T47D (cell line): ENCODE data around the gene MZB1.
"Not testable (repeated sequence)": the region's sequence is repeated elsewhere in the genome, so short reads cannot be mapped to it uniquely, and the experiment has no call there.

Experiments
- DNase-seq, 2 experiments: peaks; one replicate each; pipeline versions ENCODE4 v3.0.0 to v3.0.0-alpha.2; 2011 to 2012; ENCODE audit warnings: low read depth in 1 of 2, low spot score in 1 of 2
- JUND ChIP-seq: IDR thresholded peaks from 2 replicates; pipeline ENCODE4 v1.6.1; 2012; ENCODE audit warnings: low read depth
- in situ Hi-C: cut with HindIII; loops from 2 replicates; pipeline ENCODE4 v1.10.0; 2016; ENCODE audit warnings: low sequenced_read_pairs, low pct_unique_long_range_greater_than_20kb

MZB1 gene

GRCh38 chr5:139394123-139394653 is 4.5 kb upstream of the MZB1 start:
- no peak for TF ChIP-seq JUND
- DNase-seq = no peak
- in situ Hi-C loops = no loop called here

DNA sequence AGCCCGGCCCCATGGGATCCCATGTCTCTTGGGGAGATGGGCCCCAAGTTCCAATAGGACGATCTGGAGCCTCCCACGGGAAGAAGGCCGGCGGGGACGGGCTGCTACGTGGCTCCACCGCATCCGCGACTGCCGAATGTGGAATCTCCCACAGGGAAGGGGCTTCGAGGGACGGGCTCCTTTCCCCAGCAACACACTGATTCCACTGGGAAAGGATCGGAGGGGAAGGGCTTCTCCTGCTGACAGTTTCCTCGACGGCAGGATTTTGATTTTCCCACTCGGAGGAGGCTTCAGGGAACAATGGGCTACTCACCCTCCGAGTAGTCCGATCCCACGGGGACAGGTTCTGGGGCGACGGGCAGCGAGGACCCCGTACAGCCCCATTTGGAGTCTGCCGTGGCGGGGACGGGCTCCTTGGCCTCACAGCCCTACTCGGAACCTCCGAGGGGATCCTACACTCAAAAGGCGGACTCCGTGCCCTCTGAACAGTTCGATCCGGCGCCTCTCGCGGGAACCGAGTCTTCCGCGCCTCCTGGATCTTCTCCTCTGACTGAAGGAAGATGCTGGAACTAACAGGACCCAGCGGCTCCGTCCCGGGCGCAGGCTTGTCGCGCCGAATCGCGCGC is 3.9 kb upstream of the MZB1 start:
- DNase-seq = no peak
- no peak for TF ChIP-seq JUND
- in situ Hi-C loops = no loop called here

DNA sequence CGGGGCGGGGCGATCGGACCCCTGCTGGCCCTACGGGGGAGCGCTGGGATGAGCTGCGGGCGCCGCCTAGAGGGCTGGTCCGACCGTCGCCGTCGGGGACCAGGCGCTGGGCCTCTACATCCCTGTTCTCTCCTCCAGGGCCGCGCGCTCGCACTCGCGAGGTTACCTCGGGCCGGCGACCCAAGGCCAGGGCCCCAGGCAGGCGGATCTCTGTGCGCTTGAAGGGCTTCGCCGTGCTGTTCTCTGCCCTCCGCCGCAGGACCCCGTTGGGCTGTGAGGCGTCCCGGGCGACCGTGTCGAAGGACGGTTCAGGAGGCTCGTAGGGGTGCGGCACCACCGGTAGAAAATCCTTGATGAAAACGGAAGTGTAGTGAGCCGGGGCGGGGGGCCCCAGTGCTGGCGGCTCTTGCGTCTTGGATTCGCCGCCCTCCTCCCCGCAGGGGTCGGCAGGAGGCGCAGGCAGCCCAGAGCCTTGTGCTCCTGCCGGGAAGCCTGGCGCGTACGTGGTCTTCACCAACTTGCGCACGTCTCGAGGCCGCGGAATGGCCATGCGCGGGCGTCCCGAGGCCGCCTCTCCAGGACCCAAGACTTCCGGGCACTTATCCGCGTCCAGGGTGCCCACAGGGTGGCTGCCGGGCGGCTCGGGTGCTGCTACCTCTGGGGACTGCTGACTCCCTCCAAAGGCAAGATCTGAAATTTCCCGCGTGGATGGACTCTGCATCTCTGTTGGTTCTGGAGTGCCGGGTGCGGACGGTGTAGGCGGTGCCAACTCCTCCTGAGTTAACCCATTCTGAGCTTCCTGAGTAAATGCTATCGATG is 3.2 kb upstream of the MZB1 start:
- in situ Hi-C loops = no loop called here

DNA sequence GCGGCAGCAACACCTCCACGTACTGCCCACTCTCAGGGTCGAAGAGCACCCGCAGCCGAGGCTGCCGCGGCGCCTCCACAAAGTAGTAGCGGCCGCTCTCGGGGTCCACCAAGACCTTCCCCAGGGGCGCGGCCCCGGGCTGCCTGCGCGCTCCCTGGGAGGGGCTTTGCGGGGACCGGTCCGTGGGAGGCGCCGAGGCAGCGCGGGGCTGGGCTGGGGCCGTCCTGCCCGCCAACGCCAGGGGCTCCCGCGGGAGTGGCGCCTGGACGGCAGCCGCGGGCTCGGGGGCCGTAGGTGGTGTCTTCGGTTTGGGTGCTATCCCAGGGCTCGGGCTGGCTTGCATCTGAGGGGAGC is 2.6 kb upstream of the MZB1 start:
- no peak for DNase-seq
- in situ Hi-C loops = no loop called here
- no peak for TF ChIP-seq JUND

More for the DNA sequence above, 3.2 kb upstream of the MZB1 start:
- no peak for DNase-seq
- no peak for TF ChIP-seq JUND

DNA sequence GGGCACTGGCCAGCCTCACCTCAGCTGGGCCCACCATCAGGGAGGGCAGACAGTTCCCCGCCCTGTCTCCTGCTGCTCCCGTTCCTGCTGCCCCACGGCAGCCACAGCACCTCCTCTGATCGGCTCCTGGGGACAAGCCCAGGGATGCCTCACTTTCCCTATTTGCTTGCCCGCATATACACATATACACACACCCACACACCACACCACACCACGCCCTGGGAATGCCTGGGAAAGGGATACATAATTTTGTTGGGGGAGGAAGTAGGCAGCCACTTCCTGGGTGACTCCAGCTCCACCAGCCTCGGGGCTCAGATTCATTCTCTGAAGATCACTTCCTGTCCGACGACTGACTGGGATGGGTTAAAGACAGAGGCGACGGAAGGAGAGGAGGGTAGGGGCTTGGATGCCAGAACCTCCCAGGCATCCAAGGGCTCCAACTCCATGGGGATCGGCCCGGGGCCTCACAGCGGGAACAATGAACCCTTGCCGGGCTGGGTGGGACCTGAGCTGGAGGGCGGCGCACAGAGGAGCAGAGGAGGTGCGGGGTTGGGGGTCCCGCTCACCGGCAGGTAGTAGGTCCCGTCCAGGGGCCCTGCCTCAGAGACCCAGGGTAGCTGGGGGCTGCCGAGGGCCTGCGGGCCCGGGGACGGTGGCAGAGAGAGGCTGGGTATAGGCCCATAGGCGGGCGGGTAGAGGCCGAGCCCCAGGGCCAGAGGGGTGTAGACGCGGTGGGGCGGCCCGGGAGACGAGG is 2.0 kb upstream of the MZB1 start:
- DNase-seq = peak in 1 of 2 experiments; percentile 65
- in situ Hi-C loops = no loop called here

DNA sequence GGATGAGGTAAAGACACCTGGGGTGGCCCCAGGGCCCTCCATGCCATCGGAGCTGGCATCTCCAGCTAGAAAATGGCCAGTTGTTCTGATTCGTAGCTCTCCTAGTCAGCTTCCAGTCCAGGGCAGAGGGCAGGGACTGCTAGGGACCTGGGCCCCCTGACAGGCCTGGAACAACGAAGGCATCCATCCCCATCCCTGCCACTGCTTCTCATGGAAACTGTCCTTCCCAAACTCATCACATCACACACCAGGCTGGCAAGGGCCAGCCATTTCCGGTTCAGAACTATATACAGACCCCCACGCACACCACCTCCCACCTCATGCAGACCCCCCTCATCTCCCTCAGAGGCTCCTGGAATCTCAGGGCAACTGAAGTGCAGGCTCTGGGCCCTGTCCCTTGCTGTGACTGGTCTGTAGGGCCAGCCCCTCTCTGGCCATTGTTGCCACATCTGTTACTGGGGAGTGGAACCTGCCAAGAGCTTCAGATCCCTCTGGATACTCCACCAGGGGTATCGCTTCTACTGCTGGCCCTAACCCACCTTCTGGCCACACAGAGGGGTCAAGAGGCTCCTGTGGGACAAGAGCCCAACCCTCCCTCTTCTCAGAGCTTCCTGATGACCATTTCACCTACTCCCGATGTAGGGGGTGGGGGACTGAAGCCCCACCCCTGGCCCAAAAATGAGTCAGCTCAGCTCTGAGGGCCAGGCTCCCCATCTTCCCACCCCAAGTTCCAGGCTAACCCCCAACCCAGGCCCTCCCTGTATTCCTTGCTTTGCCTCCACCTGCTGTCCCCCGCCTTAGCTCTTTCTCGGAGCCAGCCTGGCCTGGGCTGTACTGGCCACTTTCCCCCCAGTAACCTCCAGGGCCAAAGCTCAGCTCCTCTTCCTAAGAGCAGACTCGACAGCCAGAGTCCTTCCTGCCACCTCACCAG is 1.2 kb upstream of the MZB1 start:
- no peak for TF ChIP-seq JUND
- in situ Hi-C loops = no loop called here
- DNase-seq = no peak

More for the DNA sequence above, 2.0 kb upstream of the MZB1 start:
- no peak for TF ChIP-seq JUND

DNA sequence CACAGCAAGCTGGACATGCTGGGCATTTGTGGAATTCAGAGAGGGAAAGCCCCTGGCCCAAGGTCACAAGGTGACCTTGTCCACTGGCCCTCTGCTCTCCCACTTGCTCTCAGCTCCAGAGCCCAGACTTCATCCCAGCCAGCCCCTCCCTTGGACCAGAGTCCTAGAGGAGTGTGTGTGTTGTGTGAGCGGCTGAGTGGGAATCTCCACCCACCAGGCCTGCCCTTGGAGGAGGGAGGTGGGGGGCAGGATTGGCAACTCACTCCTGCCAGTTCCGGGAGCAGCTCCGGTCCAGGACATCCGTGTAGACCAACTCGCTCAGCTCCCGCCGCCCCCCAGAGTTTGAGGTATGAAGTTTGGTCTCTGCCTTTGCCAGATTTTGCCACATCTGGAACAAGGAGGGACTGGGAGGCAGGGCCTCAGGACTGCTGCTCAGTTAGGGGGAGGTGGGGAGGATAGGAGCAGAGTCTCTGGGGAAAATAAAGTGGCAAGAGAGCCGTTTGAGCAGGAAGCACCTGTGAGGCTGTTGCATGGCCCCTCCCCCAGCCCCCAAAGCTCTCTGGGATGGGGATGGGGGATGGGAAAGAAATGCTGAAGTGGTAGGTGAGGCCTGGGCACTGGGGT is 1.4 kb downstream of the MZB1 start:
- TF ChIP-seq JUND = no peak; the same call in 1 of the 2 replicates
- DNase-seq = peak; percentile 96 to 97
- in situ Hi-C loops = no loop called here

GRCh38 chr5:139387611-139388197 is 2.0 kb downstream of the MZB1 start:
- TF ChIP-seq JUND = no peak
- DNase-seq = no peak
- in situ Hi-C loops = no loop called here

DNA sequence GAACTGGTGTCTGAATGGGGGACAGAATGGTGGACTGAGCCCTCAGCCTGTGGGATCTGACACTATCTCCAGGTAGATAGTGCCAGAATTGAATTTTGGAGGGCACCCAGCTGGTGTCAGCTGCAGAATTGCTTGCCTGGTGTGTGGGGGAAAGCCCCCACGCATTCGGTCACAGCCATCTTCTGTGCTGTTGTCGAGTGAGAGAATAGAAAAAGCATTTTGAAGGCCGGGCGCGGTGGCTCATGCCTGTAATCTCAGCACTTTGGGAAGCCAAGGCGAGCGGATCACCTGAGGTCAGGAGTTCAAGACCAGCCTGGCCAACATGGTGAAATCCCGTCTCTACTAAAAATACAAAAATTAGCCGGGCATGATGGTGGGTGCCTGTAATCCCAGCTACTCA is 2.8 kb downstream of the MZB1 start:
- in situ Hi-C loops, DNase-seq: not testable (repeated sequence)

DNA sequence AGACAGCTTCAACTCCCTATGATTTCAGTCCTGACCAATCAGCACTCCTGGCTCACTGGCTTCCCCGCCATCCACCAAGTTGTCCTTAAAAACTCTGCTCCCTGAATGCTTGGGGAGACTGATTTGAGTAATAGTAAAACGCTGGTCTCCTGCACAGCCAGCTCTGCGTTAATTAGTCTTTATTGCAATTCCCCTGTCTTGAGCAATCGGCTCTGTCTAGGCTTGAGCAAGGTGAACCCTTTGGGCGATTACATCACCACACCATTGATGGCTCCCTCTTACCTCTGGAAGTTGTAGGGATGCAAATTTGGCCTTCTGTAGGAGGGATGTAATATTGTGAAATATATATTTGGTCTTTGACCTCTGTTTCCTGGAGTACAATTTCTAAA is 3.7 kb downstream of the MZB1 start:
- in situ Hi-C loops = no loop called here
- DNase-seq = no peak
- TF ChIP-seq JUND = no peak
